HepG2 (cell line): ENCODE results near the gene POU2AF3. TPM values are rescaled to one million over a fixed set of nuclear protein-coding genes. Genes with fewer than 3 reads are reported as not detected.

Experiments used
- DRAP1 ChIP-seq: IDR thresholded peaks from 2 replicates; pipeline ENCODE4 v1.6.1; 2016; ENCODE audit warnings: missing genetic modification reagents, missing compliant biosample characterization
- GRHL1 ChIP-seq: sonication (generic); formaldehyde crosslinking; conservative IDR thresholded peaks from 2 replicates; pipeline ENCODE4 v1.8.0; 2022; ENCODE audit warnings: missing genetic modification reagents
- MAX ChIP-seq: IDR thresholded peaks from 2 replicates; pipeline ENCODE4 v1.6.1; 2012; ENCODE audit warnings: inconsistent platforms
- NFIB ChIP-seq: sonication (generic); formaldehyde crosslinking; IDR thresholded peaks from 2 replicates; pipeline ENCODE4 v1.9.0; 2021; ENCODE audit warnings: missing genetic modification reagents, mild to moderate bottlenecking, borderline replicate concordance
- POGZ ChIP-seq: sonication (generic); formaldehyde crosslinking; IDR thresholded peaks from 2 replicates; pipeline ENCODE4 v1.4.0; 2020; ENCODE audit warnings: mild to moderate bottlenecking, missing genetic modification reagents
- SIX1 ChIP-seq: sonication (generic); formaldehyde crosslinking; IDR thresholded peaks from 2 replicates; pipeline ENCODE4 v1.4.0; 2020; ENCODE audit warnings: missing genetic modification reagents, borderline replicate concordance
- SRSF1 ChIP-seq: fragments of 200-400 bp; formaldehyde crosslinking; optimal IDR thresholded peaks from 2 replicates; pipeline ENCODE3; 2017; ENCODE audit warnings: mild to moderate bottlenecking, low read depth, low read length, moderate library complexity
- TCF7 ChIP-seq: sonication (generic); IDR thresholded peaks from 2 replicates; pipeline ENCODE4 v1.6.1; 2016; ENCODE audit warnings: antibody characterized with exemption, low read depth
- ZBED4 ChIP-seq: sonication (generic); formaldehyde crosslinking; IDR thresholded peaks from 2 replicates; pipeline ENCODE4 v1.4.0; 2020; ENCODE audit warnings: missing genetic modification reagents, borderline replicate concordance
- ZBTB49 ChIP-seq: sonication (generic); formaldehyde crosslinking; IDR thresholded peaks from 2 replicates; pipeline ENCODE4 v1.4.0; 2020; ENCODE audit warnings: missing genetic modification reagents, borderline replicate concordance
- ZKSCAN5 ChIP-seq: sonication (generic); formaldehyde crosslinking; IDR thresholded peaks from 2 replicates; pipeline ENCODE4 v1.5.1; 2020; ENCODE audit warnings: mild to moderate bottlenecking, missing genetic modification reagents
- ZNF224 ChIP-seq: sonication (generic); formaldehyde crosslinking; IDR thresholded peaks from 2 replicates; pipeline ENCODE4 v1.5.0; 2020; ENCODE audit warnings: mild to moderate bottlenecking, missing genetic modification reagents
- ZNF260 ChIP-seq: sonication (generic); formaldehyde crosslinking; IDR thresholded peaks from 2 replicates; pipeline ENCODE4 v1.4.0; 2020; ENCODE audit warnings: missing genetic modification reagents, low read depth, mild to moderate bottlenecking, borderline replicate concordance
- ZNF280B ChIP-seq: sonication (generic); formaldehyde crosslinking; IDR thresholded peaks from 2 replicates; pipeline ENCODE4 v1.5.0; 2020; ENCODE audit warnings: missing genetic modification reagents, mild to moderate bottlenecking, borderline replicate concordance
- ZNF580 ChIP-seq: IDR thresholded peaks from 2 replicates; pipeline ENCODE4 v1.6.1; 2016; ENCODE audit warnings: low read depth, borderline replicate concordance
- ZSCAN20 ChIP-seq: sonication (generic); formaldehyde crosslinking; IDR thresholded peaks from 2 replicates; pipeline ENCODE4 v1.4.0; 2020; ENCODE audit warnings: missing genetic modification reagents, mild to moderate bottlenecking, borderline replicate concordance
- polyA plus RNA-seq, 8 experiments: library from polyadenylated mRNA; depleted of rRNA in 3 of 8; stranded (reverse) in 7 of 8; unstranded in 1 of 8; fragments of >200 nt; fragmentation: Illumina TruSeq in 4 of 8; extraction: Trizol in 4 of 8; gene quantifications; 2 replicates each; pipeline versions ENCODE4 v1.2.1 to v1.2.3, GENCODE V29; 2011 to 2016; ENCODE audit warnings: low read depth in 4 of 8, missing spikeins in 1 of 8, mixed read lengths in 1 of 8; ENCODE audit not compliant: insufficient read depth in 1 of 8
- total RNA-seq, 5 experiments: library from RNA; depleted of rRNA; stranded (reverse); fragments of >200 nt; fragmentation: Illumina TruSeq; extraction: Trizol; gene quantifications; 2 replicates each; pipeline ENCODE4 v1.2.3, GENCODE V29; 2016; ENCODE audit warnings: low read depth in 1 of 5

The POU2AF3 gene
- total and polyA plus RNA-seq, 2 of the 13 experiments (the other 11 are each of a cell fraction or from before 2014, with no cell fraction given): 7.8 to 71.2 TPM

- TF ChIP-seq ZBED4 (peak; percentile 64), ZNF224 (CRISPR knock-in tag) (peak; percentile 35; the same call in 1 of the 2 replicates), SIX1 (CRISPR knock-in tag) (no peak; the same call in 1 of the 2 replicates), TCF7 (peak; percentile 89), SRSF1 (no peak), DRAP1 (peak; percentile 19; the same call in 1 of the 2 replicates), GRHL1 (CRISPR knock-in tag) (no peak), ZKSCAN5 (CRISPR knock-in tag) (peak; percentile 21; the same call in 1 of the 2 replicates), NFIB (CRISPR knock-in tag) (no peak), POGZ (peak; percentile 89), ZNF280B (CRISPR knock-in tag) (no peak), ZSCAN20 (peak; percentile 58; the same call in 1 of the 2 replicates), ZBTB49 (CRISPR knock-in tag) (no peak), ZNF260 (CRISPR knock-in tag) (no peak), ZNF580 (CRISPR knock-in tag) (no peak), MAX (peak; percentile 62)
These were observed 36.5 kb downstream of the POU2AF3 start (continued) for GRCh38 chr11:111334532-111335502.
